22Rv1 (cell line): ENCODE results near the gene MCM9.
A peak's percentile ranks its signal among the peaks of the same experiment; 100 is the strongest.

Source experiments
- H3K27ac ChIP-seq: fragments of 450-650 bp; 2 replicates; pipeline ENCODE4 v1.5.1; 2017
- CTCF ChIP-seq: fragments of 450-650 bp; IDR thresholded peaks from 2 replicates; pipeline ENCODE4 v1.5.1; 2017; ENCODE audit warnings: mild to moderate bottlenecking
- ZFX ChIP-seq: fragments of 450-650 bp; IDR thresholded peaks from 2 replicates; pipeline ENCODE4 v1.6.1; 2017; ENCODE audit warnings: antibody characterized with exemption, borderline replicate concordance

Gene MCM9

DNA sequence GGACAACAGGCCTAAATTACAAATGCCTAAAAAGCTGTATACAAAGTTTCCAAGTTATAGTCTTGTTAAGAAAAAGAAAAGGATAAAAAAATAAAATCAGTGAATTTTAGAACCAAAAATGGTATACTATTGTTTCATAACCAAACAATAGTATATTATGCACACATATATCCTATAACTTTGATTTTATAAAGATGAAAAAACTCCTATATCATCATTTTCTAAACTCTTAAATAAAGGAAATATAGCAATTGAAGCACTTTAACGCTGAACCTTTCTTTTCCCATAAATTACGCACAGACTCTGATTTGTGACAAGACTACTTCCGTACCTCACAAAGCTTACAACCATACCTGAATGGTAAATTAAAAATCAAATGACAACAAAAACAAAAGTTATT lies 35.9 kb upstream of the MCM9 start:
- no peak overlapping the region for H3K27ac ChIP-seq
- TF ChIP-seq ZFX (no peak), CTCF (no peak)

DNA sequence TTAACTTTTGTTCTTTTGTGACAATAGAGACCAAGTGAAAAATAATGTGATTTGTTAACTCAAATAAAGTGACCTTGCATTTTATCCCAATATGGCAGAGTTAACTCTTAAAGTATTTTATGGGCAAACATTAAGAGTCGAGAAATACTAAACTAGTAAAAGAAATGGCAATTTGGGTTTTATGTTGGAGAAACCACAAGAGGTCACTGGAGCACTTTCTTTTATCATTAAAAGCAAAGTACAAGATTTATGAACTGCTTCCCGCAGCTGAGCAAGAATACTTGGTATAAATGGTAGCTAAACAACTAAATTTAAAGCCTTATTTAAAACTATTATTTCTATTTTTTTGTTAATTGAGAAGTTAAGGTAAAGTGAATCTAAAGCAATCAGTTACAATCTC lies 33.5 kb upstream of the MCM9 start:
- TF ChIP-seq CTCF (peak; percentile 64), ZFX (no peak)

DNA sequence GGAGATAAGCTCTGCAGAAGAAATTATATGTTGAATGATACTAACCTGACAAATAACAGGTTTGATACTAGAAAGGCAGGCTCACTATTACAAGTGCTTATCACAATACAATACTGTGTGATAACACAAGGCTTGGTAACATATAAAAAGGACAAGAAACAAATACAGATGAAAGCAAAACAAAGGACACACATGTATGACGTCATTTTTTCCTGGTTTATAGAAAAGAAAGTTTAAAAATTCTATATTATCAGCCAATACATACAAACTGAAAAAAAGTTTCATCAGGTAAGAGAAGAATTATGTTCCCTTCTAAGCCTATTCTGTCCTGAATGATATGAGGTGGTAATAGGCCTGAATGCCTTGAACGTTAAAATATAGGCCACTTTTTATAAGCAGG lies 32.3 kb upstream of the MCM9 start:
- no peak for TF ChIP-seq CTCF
- TF ChIP-seq ZFX, result no peak
- H3K27ac ChIP-seq, result no peak overlapping the region

More for the DNA sequence above, 33.5 kb upstream of the MCM9 start:
- no peak overlapping the region for H3K27ac ChIP-seq

GRCh38 chr6:118965843-118966370 lies 30.9 kb upstream of the MCM9 start:
- TF ChIP-seq CTCF (no peak), ZFX (no peak)
- H3K27ac ChIP-seq, result no peak overlapping the region

DNA sequence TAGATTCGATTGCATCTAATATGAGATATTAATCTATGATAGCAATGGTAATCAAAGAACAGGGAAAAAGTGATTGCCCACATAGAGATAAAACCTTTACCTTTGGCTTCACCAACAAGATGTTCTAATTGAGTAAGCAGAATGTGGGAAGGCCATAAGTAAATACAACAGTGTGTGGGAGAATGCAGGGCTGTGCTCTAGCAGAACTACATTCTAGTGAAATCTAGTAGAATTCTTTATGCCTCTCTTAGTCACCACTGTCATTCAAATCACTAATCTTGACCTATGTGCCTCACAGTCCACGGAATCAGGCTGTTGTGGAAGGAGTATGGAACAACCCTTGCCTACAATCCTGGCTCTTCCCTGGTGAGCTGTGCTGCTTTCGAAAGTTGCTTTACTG lies 30.4 kb upstream of the MCM9 start:
- H3K27ac ChIP-seq, result no peak overlapping the region
- TF ChIP-seq ZFX, result no peak

DNA sequence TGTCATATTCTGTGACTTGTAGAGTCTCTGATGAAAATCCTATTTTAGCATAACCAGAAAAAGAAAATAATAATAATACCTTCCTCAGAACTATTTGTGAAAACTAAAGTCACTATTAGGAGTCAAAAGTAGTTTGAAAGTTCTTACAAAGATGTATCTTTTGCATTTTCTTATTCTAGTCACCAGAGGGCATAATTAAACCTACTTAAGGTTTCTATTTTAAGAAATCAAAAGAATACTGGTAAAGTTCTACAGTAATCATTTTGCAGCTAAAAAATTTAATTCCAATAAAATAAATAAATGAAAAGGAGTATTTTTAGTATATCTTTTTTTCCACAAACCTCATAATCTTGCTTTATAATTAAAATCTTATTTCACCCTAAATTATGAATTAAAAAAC lies 28.0 kb upstream of the MCM9 start:
- H3K27ac ChIP-seq, result no peak overlapping the region
- TF ChIP-seq ZFX (no peak), CTCF (peak; percentile 37)

DNA sequence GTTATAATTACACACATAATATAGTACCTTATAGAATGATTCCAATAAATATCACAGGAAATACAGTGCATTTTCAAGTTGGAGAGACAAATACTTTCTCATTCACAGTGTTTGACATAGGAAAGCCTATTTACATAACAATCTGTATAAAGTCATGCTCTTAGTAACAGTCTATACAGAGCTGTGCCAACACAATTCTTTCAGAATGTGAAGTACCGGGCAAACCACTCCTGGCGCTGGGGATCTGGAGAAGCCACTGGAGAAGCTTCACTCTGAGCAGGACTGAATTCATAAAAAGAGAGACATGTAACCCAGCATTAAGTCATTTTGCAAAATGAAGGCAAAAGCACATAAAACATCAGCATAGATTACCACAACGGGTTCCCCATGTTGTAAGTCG lies 24.9 kb upstream of the MCM9 start:
- TF ChIP-seq ZFX (no peak), CTCF (no peak)

DNA sequence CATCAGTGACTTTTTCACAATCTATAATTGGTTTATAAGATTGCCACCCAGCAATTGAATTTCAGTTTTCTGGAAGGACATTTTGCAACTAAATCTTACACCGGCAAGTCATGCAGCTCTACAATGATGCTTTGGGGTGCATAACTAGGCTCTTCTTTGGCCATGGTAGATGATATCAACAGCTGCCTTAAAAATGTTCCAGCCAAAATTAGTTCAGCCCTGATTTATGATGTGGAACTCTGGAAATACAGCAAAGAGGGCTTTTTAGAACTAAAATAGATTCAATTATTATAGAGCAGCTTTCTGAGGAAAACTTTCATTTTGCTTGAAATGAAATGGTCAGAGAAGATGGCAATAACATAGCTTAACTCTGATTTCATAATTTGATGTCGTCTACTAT lies 18.4 kb upstream of the MCM9 start:
- no peak overlapping the region for H3K27ac ChIP-seq
- TF ChIP-seq ZFX (no peak), CTCF (no peak)

More for the DNA sequence above, 24.9 kb upstream of the MCM9 start:
- H3K27ac ChIP-seq, result no peak overlapping the region
